HCT116 (cell line): Measurements from ENCODE around the gene GRK2. TPM values are rescaled to one million over a fixed set of nuclear protein-coding genes. Genes with fewer than 3 reads are reported as not detected.

Source experiments
- ATAC-seq: fragments of 200-7000 bp; cut with Tn5 transposase; 2 replicates; pipeline ENCODE4 v1.9.1; 2020; ENCODE audit warnings: mild to moderate bottlenecking, moderate library complexity
- BruUV-seq: library from RNA; stranded (reverse); fragments of 400-500 nt; replicated peaks from 2 replicates; lab custom pipeline; 2021; lab: Mats Ljungman, UMichigan
- CTCF ChIA-PET: fragments of 300-600 bp; sonication (Branson Sonifier 250); formaldehyde crosslinking; loops from one replicate; lab custom pipeline; 2021; ENCODE audit warnings: antibody characterized with exemption; lab: Charles Lee
- POLR2A ChIA-PET: fragments of 300-600, 350-600 bp; sonication (Branson Sonifier 250); formaldehyde crosslinking; loops from one replicate; lab custom pipeline; 2021; ENCODE audit warnings: antibody characterized with exemption; lab: Charles Lee
- RAD21 ChIA-PET, 2 experiments: fragments of 300-600 bp; sonication (Branson Sonifier 250); formaldehyde crosslinking; loops; one replicate each; lab custom pipeline; 2023; ENCODE audit warnings: low total read pairs in 2 of 2; ENCODE audit not compliant: uncharacterized antibody in 2 of 2, unreplicated experiment in 2 of 2, low non-redundant PET in 1 of 2; lab: Charles Lee
- DNase-seq: peaks from one replicate; pipeline ENCODE4 v3.0.0-alpha.2; 2010; ENCODE audit warnings: low read depth, low spot score
- H2AFZ ChIP-seq: fragments of 200-600 bp; shearing (Covaris generic), sonication (generic); 2 replicates; pipeline ENCODE4 v1.6.1; 2017; ENCODE audit warnings: low read depth, mixed run types, mixed read lengths, antibody characterized with exemption, low read length; ENCODE audit not compliant: poor library complexity, severe bottlenecking
- H3K27ac ChIP-seq: 2 replicates; pipeline ENCODE4 v1.5.1; 2012; ENCODE audit warnings: low read depth, low read length
- H3K27me3 ChIP-seq: fragments of 200-600 bp; sonication (generic); 2 replicates; pipeline ENCODE4 v1.6.1; 2016; ENCODE audit warnings: mixed run types, low read length, mixed read lengths; ENCODE audit not compliant: insufficient read depth
- H3K36me3 ChIP-seq, 2 experiments: fragments of 200-500 bp in 1 of 2; fragments of 200-600 bp in 1 of 2; sonication (Bioruptor generic) in 1 of 2; sonication (generic) in 1 of 2; 2 replicates each; pipeline versions ENCODE4 v1.5.1 to v1.6.1; 2014 to 2016; ENCODE audit warnings: low read length in 2 of 2, inconsistent platforms in 1 of 2, mixed read lengths in 1 of 2, mixed run types in 1 of 2; ENCODE audit not compliant: insufficient read depth in 2 of 2, control insufficient read depth in 1 of 2
- H3K4me1 ChIP-seq, 2 experiments: fragments of 200-600 bp in 1 of 2; sonication (generic) in 1 of 2; 2 replicates each; pipeline versions ENCODE4 v1.5.1 to v1.6.1; 2012 to 2017; ENCODE audit warnings: low read length in 2 of 2, inconsistent platforms in 1 of 2, mild to moderate bottlenecking in 1 of 2, mixed read lengths in 1 of 2, mixed run types in 1 of 2, moderate library complexity in 1 of 2; ENCODE audit not compliant: insufficient read depth in 2 of 2, control insufficient read depth in 1 of 2
- H3K4me2 ChIP-seq: fragments of 200-600 bp; sonication (generic); 2 replicates; pipeline ENCODE4 v1.6.1; 2017; ENCODE audit warnings: mixed run types, low read length, mixed read lengths
- H3K4me3 ChIP-seq, 2 experiments: fragments of 200-600 bp in 1 of 2; sonication (generic) in 1 of 2; replicated peaks in 1 of 2; 2 replicates each; pipeline ENCODE4 v1.5.1; 2011 to 2016; ENCODE audit warnings: low read length in 2 of 2, control low read depth in 1 of 2, low read depth in 1 of 2, mild to moderate bottlenecking in 1 of 2, mixed read lengths in 1 of 2, mixed run types in 1 of 2
- H3K79me2 ChIP-seq: fragments of 200-600 bp; sonication (generic); 2 replicates; pipeline ENCODE4 v1.6.1; 2017; ENCODE audit warnings: mild to moderate bottlenecking, mixed run types, low read length, moderate library complexity, mixed read lengths; ENCODE audit not compliant: insufficient read depth
- H3K9ac ChIP-seq: fragments of 200-600 bp; sonication (generic); 2 replicates; pipeline ENCODE4 v1.6.1; 2016; ENCODE audit warnings: low read length, mixed read lengths
- H3K9me2 ChIP-seq: fragments of 200-600 bp; sonication (generic), shearing (Covaris generic); 2 replicates; pipeline ENCODE4 v1.6.1; 2017; ENCODE audit warnings: mixed run types, mild to moderate bottlenecking, moderate library complexity; ENCODE audit not compliant: insufficient read depth
- H3K9me3 ChIP-seq, 2 experiments: fragments of 200-500 bp in 1 of 2; fragments of 200-600 bp in 1 of 2; sonication (Bioruptor generic) in 1 of 2; sonication (generic) in 1 of 2; 2 replicates each; pipeline ENCODE4 v1.6.1; 2014 to 2017; ENCODE audit warnings: low read length in 2 of 2, mixed read lengths in 2 of 2, inconsistent platforms in 1 of 2, low read depth in 1 of 2, mild to moderate bottlenecking in 1 of 2, mixed run types in 1 of 2, moderate library complexity in 1 of 2; ENCODE audit not compliant: control insufficient read depth in 1 of 2, insufficient read depth in 1 of 2
- H4K20me1 ChIP-seq: fragments of 200-600 bp; sonication (generic), shearing (Covaris generic); 2 replicates; pipeline ENCODE4 v1.6.1; 2017; ENCODE audit warnings: mixed run types, mild to moderate bottlenecking, moderate library complexity; ENCODE audit not compliant: insufficient read depth
- ELF1 ChIP-seq: IDR thresholded peaks from 2 replicates; pipeline ENCODE4 v1.6.1; 2012; ENCODE audit warnings: low read depth, borderline replicate concordance
- EZH2 ChIP-seq: fragments of 200-600 bp; sonication (generic); IDR thresholded peaks from 2 replicates; pipeline ENCODE4 v1.6.1; 2017; ENCODE audit warnings: antibody characterized with exemption, mixed run types
- EZH2phosphoT487 ChIP-seq: fragments of 200-600 bp; IDR thresholded peaks from 2 replicates; pipeline ENCODE4 v1.6.1; 2018; ENCODE audit warnings: antibody characterized with exemption, borderline replicate concordance
- FOSL1 ChIP-seq: IDR thresholded peaks from 2 replicates; pipeline ENCODE4 v1.6.1; 2012; ENCODE audit warnings: low read depth
- SIN3A ChIP-seq: IDR thresholded peaks from 2 replicates; pipeline ENCODE4 v1.6.1; 2012; ENCODE audit warnings: low read depth
- ZFX ChIP-seq: fragments of 450-650 bp; IDR thresholded peaks from 2 replicates; pipeline ENCODE4 v1.6.1; 2017
- intact Hi-C: fragments of 100-400 bp; cut with micrococcal nuclease; formaldehyde crosslinking; loops from 2 replicates; pipeline ENCODE4 v1.10.0; 2022
- total RNA-seq: library from RNA; stranded (reverse); gene quantifications from one replicate; pipeline ENCODE4 v1.2.1, GENCODE V29; 2021; ENCODE audit not compliant: unreplicated experiment
- TF ChIP-seq, protein P1 (sequence below): IDR thresholded peaks from 2 replicates; pipeline ENCODE4 v1.6.1; 2011; ENCODE audit warnings: mild to moderate bottlenecking, low read length, moderate library complexity; ENCODE audit not compliant: insufficient replicate concordance; ENCODE audit errors: extremely low read depth

The GRK2 gene
- total RNA-seq, 1 experiment from 2014 or later, result 83.0 TPM

DNA sequence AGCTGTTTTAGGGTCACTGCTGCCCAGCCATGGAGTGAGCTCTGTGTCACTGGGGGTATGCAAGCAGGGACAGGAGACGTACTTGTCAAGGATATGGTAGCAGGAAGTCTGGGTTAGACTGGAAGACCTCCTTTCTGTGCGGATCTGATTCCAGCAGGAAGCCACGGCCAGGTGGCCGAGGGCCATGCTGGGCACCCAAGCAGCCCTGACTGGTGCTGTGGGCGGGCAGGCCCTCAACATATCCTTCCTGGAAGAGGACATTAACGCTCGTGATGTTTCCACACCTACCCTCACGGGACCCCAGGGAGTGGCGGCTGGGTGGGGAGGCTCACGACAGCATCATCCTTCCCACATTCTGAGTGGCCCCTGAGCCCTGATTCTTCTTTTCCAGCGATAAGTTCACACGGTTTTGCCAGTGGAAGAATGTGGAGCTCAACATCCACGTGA lies 14.1 kb downstream of the GRK2 start:
- Histone ChIP-seq H3K9me2 (no peaks in the 10 kb centered on the region), H3K36me3 (peaks cover 25 to 45% of the 10 kb centered on the region in 2 experiments), H3K27ac (no peak overlapping the region), H3K4me2 (no peak overlapping the region), H3K79me2 (peaks cover 31% of the 10 kb centered on the region), H3K4me1 (peaks cover 4 to 19% of the 10 kb centered on the region in 2 experiments), H3K9ac (no peak overlapping the region), H3K4me3 (no peak overlapping the region), H4K20me1 (no peaks in the 10 kb centered on the region), H2AFZ (no peak overlapping the region), H3K9me3 (no peaks in the 10 kb centered on the region), H3K27me3 (no peaks in the 10 kb centered on the region)
- no TSS peak for BruUV-seq
- TF ChIP-seq, protein P1, sequence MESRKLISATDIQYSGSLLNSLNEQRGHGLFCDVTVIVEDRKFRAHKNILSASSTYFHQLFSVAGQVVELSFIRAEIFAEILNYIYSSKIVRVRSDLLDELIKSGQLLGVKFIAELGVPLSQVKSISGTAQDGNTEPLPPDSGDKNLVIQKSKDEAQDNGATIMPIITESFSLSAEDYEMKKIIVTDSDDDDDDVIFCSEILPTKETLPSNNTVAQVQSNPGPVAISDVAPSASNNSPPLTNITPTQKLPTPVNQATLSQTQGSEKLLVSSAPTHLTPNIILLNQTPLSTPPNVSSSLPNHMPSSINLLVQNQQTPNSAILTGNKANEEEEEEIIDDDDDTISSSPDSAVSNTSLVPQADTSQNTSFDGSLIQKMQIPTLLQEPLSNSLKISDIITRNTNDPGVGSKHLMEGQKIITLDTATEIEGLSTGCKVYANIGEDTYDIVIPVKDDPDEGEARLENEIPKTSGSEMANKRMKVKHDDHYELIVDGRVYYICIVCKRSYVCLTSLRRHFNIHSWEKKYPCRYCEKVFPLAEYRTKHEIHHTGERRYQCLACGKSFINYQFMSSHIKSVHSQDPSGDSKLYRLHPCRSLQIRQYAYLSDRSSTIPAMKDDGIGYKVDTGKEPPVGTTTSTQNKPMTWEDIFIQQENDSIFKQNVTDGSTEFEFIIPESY, result no peak
- TF ChIP-seq EZH2, result no peak
- TF ChIP-seq EZH2phosphoT487, result no peak
- no peak for TF ChIP-seq FOSL1
- no peak for TF ChIP-seq ELF1
- no peak for TF ChIP-seq ZFX
- no peak for TF ChIP-seq SIN3A
- POLR2A ChIA-PET, result no interaction called here
- intact Hi-C loops, result no loop called here
- RAD21 ChIA-PET, result no interaction called here
- DNase-seq (no peak), ATAC-seq (no peak)
- CTCF ChIA-PET, result no interaction called here
